CD4-positive, alpha-beta memory T cell (primary cell): ENCODE data around the gene SLC37A1. TPM values are rescaled to one million over a fixed set of nuclear protein-coding genes. Genes with fewer than 3 reads are reported as not detected.

ENCODE experiments used
- CTCF ChIA-PET: fragments of 350-600 bp; sonication (Branson Sonifier 250); formaldehyde crosslinking; loops from one replicate; lab custom pipeline; 2021; ENCODE audit warnings: inconsistent platforms; ENCODE audit not compliant: partially characterized antibody; lab: Charles Lee
- POLR2A ChIA-PET: fragments of 350-600 bp; sonication (Branson Sonifier 250); formaldehyde crosslinking; loops from one replicate; lab custom pipeline; 2021; ENCODE audit not compliant: partially characterized antibody; lab: Charles Lee
- DNase-seq, 5 donors: peaks; one replicate each; pipeline versions ENCODE4 v3.0.0 to v3.0.0-alpha.2; 2020 to 2022; ENCODE audit warnings: mixed read lengths in 1 of 5
- H3K27ac ChIP-seq: one replicate; pipeline ENCODE4 v1.7.0; 2013; ENCODE audit warnings: low read depth, low read length
- H3K27me3 ChIP-seq: 2 replicates; pipeline ENCODE4 v1.7.0; 2013; ENCODE audit warnings: mild to moderate bottlenecking, low read length, moderate library complexity; ENCODE audit not compliant: insufficient read depth
- H3K36me3 ChIP-seq: 2 replicates; pipeline ENCODE4 v1.7.0; 2013; ENCODE audit warnings: mild to moderate bottlenecking, low read length, moderate library complexity; ENCODE audit not compliant: insufficient read depth
- H3K4me1 ChIP-seq: 2 replicates; pipeline ENCODE4 v1.7.0; 2013; ENCODE audit warnings: mild to moderate bottlenecking, low read length, moderate library complexity; ENCODE audit not compliant: insufficient read depth
- H3K4me3 ChIP-seq, 2 donors: one replicate each; pipeline ENCODE4 v1.7.0; 2013; ENCODE audit warnings: low read length in 2 of 2, mild to moderate bottlenecking in 1 of 2
- H3K9me3 ChIP-seq, 2 donors: one replicate each; pipeline ENCODE4 v1.7.0; 2013; ENCODE audit warnings: low read length in 2 of 2, control low read depth in 1 of 2; ENCODE audit not compliant: control insufficient read depth in 1 of 2
- H3K27ac Mint-ChIP-seq, 7 donors: one replicate each; pipeline ENCODE4 v1.8.0; 2020 to 2021; ENCODE audit warnings: mixed read lengths in 7 of 7, mild to moderate bottlenecking in 6 of 7, inconsistent platforms in 3 of 7, moderate library complexity in 3 of 7
- H3K27me3 Mint-ChIP-seq, 2 donors: one replicate each; pipeline ENCODE4 v1.8.0; 2020 to 2021; ENCODE audit warnings: mixed read lengths in 2 of 2
- H3K36me3 Mint-ChIP-seq, 2 donors: one replicate each; pipeline ENCODE4 v1.8.0; 2020 to 2021; ENCODE audit warnings: mixed read lengths in 2 of 2, inconsistent platforms in 1 of 2, mild to moderate bottlenecking in 1 of 2
- H3K4me1 Mint-ChIP-seq, 4 donors: one replicate each; pipeline ENCODE4 v1.8.0; 2020 to 2021; ENCODE audit warnings: mixed read lengths in 4 of 4, mild to moderate bottlenecking in 1 of 4
- H3K4me3 Mint-ChIP-seq, 8 donors: one replicate each; pipeline ENCODE4 v1.8.0; 2020 to 2021; ENCODE audit warnings: mixed read lengths in 8 of 8, mild to moderate bottlenecking in 7 of 8, moderate library complexity in 6 of 8, inconsistent platforms in 3 of 8
- H3K9me3 Mint-ChIP-seq, 8 donors: one replicate each; pipeline ENCODE4 v1.8.0; 2020 to 2021; ENCODE audit warnings: mixed read lengths in 8 of 8, mild to moderate bottlenecking in 5 of 8, inconsistent platforms in 3 of 8, moderate library complexity in 1 of 8
- intact Hi-C: fragments of 100-400 bp; cut with micrococcal nuclease; formaldehyde crosslinking; loops from one replicate; pipeline ENCODE4 v1.15.1; 2023
- polyA plus RNA-seq, 2 donors: library from polyadenylated mRNA; unstranded; fragments of 300-500 nt; fragmentation: Illumina TruSeq; gene quantifications; one replicate each; pipeline ENCODE4 v1.2.3, GENCODE V29; 2021
- total RNA-seq, 2 experiments: library from RNA; stranded (reverse); gene quantifications; one replicate each; pipeline ENCODE4 v1.2.3, GENCODE V29; 2021

SLC37A1 gene
- total and polyA plus RNA-seq, 4 experiments from 2014 or later, result 4.7 to 18.5 (median 12.6) TPM

- H3K9me3 Mint-ChIP-seq, result peaks cover 0 to 14% (median 7%) of the 10 kb centered on the region in 8 donors
- no peak overlapping the region for H3K4me3 Mint-ChIP-seq
- intact Hi-C loops, result no loop called here
- Histone ChIP-seq H3K4me1 (no peaks in the 10 kb centered on the region), H3K27me3 (no peaks in the 10 kb centered on the region), H3K4me3 (no peak overlapping the region), H3K9me3 (no peaks in the 10 kb centered on the region), H3K27ac (no peak overlapping the region), H3K36me3 (no peaks in the 10 kb centered on the region)
- H3K36me3 Mint-ChIP-seq, result peaks cover 22 to 30% of the 10 kb centered on the region in 2 donors
- CTCF ChIA-PET, result no interaction called here
- POLR2A ChIA-PET, result no interaction called here
- DNase-seq, result no peak
- H3K27ac Mint-ChIP-seq, result no peak overlapping the region
- H3K27me3 Mint-ChIP-seq, result no peaks in the 10 kb centered on the region
- peaks cover 0 to 1% (median 0%) of the 10 kb centered on the region in 4 donors for H3K4me1 Mint-ChIP-seq
Observed at GRCh38 chr21:42580076-42580792, 66.6 kb downstream of the SLC37A1 start.

GRCh38 chr21:42580793-42581321 is 67.2 kb downstream of the SLC37A1 start:
- H3K4me3 ChIP-seq, result no peak overlapping the region
- intact Hi-C loops, result no loop called here
- no peak overlapping the region for H3K27ac ChIP-seq
- peaks cover 19 to 24% of the 10 kb centered on the region in 2 donors for H3K36me3 Mint-ChIP-seq
- CTCF ChIA-PET, result no interaction called here
- no peak overlapping the region for H3K4me3 Mint-ChIP-seq
- H3K27me3 ChIP-seq, result no peaks in the 10 kb centered on the region
- POLR2A ChIA-PET, result no interaction called here
- peaks cover 0 to 11% (median 6%) of the 10 kb centered on the region in 8 donors for H3K9me3 Mint-ChIP-seq
- H3K4me1 Mint-ChIP-seq, result peaks cover 0 to 1% (median 0%) of the 10 kb centered on the region in 4 donors
- H3K9me3 ChIP-seq, result no peaks in the 10 kb centered on the region
- no peaks in the 10 kb centered on the region for H3K27me3 Mint-ChIP-seq
- DNase-seq, result no peak
- H3K27ac Mint-ChIP-seq, result no peak overlapping the region
- no peaks in the 10 kb centered on the region for H3K4me1 ChIP-seq
- no peaks in the 10 kb centered on the region for H3K36me3 ChIP-seq

GRCh38 chr21:42581336-42581992 is 67.8 kb downstream of the SLC37A1 start:
- H3K27me3 ChIP-seq, result no peaks in the 10 kb centered on the region
- H3K9me3 ChIP-seq, result no peaks in the 10 kb centered on the region
- Mint-ChIP-seq H3K4me1 (peaks cover 0 to 1% (median 0%) of the 10 kb centered on the region in 4 donors), H3K27ac (no peak overlapping the region), H3K36me3 (peaks cover 14 to 18% of the 10 kb centered on the region in 2 donors), H3K9me3 (peaks cover 0 to 6% (median 4%) of the 10 kb centered on the region in 8 donors), H3K4me3 (no peak overlapping the region), H3K27me3 (no peaks in the 10 kb centered on the region)
- H3K36me3 ChIP-seq, result no peaks in the 10 kb centered on the region
- H3K27ac ChIP-seq, result no peak overlapping the region
- intact Hi-C loops, result no loop called here
- no peak for DNase-seq
- H3K4me1 ChIP-seq, result no peaks in the 10 kb centered on the region
- CTCF ChIA-PET, result interaction anchor here (2.9 kb wide), 1 partner anchor 11 kb away, joined by 7 read pairs; no protein-coding TSS in a partner anchor
- no peak overlapping the region for H3K4me3 ChIP-seq
- POLR2A ChIA-PET, result no interaction called here

GRCh38 chr21:42581993-42582786 is 68.5 kb downstream of the SLC37A1 start:
- Mint-ChIP-seq H3K27ac (peak overlapping the region in 1 of 7 donors; percentile 21), H3K9me3 (no peaks in the 10 kb centered on the region), H3K4me1 (peaks cover 0 to 1% (median 0%) of the 10 kb centered on the region in 4 donors), H3K36me3 (peaks cover 9 to 13% of the 10 kb centered on the region in 2 donors), H3K27me3 (no peaks in the 10 kb centered on the region), H3K4me3 (no peak overlapping the region)
- POLR2A ChIA-PET, result no interaction called here
- Histone ChIP-seq H3K27me3 (no peaks in the 10 kb centered on the region), H3K27ac (no peak overlapping the region), H3K4me3 (no peak overlapping the region), H3K4me1 (no peaks in the 10 kb centered on the region), H3K36me3 (no peaks in the 10 kb centered on the region), H3K9me3 (no peaks in the 10 kb centered on the region)
- no peak for DNase-seq
- intact Hi-C loops, result no loop called here
- CTCF ChIA-PET, result interaction anchor here (2.9 kb wide), 1 partner anchor 11 kb away, joined by 7 read pairs; no protein-coding TSS in a partner anchor

GRCh38 chr21:42582787-42583476 is 69.3 kb downstream of the SLC37A1 start:
- Mint-ChIP-seq H3K4me3 (no peak overlapping the region), H3K27ac (peak overlapping the region in 2 of 7 donors; percentile 21 to 41), H3K9me3 (no peaks in the 10 kb centered on the region), H3K27me3 (no peaks in the 10 kb centered on the region), H3K4me1 (peaks cover 0 to 1% (median 0%) of the 10 kb centered on the region in 4 donors), H3K36me3 (peaks cover 3 to 6% of the 10 kb centered on the region in 2 donors)
- Histone ChIP-seq H3K4me3 (no peak overlapping the region), H3K27ac (no peak overlapping the region), H3K9me3 (no peaks in the 10 kb centered on the region), H3K36me3 (no peaks in the 10 kb centered on the region), H3K4me1 (no peaks in the 10 kb centered on the region), H3K27me3 (no peaks in the 10 kb centered on the region)
- POLR2A ChIA-PET, result no interaction called here
- no peak for DNase-seq
- CTCF ChIA-PET, result interaction anchor here (2.9 kb wide), 1 partner anchor 10 kb away, joined by 7 read pairs; no protein-coding TSS in a partner anchor
- intact Hi-C loops, result no loop called here

DNA sequence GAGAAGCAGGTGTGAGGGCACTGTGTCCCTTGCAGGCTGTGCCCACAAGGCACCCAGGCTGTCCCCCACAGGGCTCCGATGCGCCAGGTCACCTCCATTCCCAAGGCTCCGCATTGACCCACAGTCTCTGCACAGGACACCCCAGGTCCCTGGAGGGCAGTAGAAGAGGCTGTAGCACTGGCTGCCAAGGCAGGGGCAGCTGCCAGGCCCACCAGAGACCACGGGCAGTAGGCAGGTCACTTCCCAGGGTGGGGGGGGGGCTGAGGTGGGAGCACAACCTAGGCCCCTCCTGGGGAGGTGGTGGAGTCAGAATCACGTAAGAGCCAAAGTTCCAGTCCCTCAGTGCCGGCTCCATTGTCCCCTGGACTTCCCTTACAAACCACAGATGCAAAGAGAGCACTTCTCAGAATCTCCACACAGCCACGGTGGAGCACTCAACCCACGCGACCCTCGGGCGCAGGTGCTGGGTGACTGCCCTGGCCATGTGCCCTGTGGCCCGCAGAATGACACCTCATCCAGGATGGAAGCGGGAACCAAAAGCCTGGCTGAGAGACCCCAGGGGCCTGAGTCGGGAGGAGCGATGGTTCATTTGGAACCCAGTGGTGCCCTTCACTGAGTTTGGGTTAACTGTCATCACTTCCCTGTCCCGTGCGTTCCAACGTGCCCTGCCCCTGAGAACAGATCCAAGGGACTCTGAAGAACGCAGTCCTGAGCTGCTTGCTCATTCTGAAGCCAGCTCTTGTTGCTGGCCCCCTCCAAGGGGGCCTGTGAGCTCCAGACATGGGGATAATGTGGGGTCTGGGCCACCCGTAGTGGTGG is 70.0 kb downstream of the SLC37A1 start:
- H3K4me1 ChIP-seq, result no peaks in the 10 kb centered on the region
- H3K27ac Mint-ChIP-seq, result no peak overlapping the region
- H3K27ac ChIP-seq, result no peak overlapping the region
- H3K27me3 ChIP-seq, result no peaks in the 10 kb centered on the region
- no peaks in the 10 kb centered on the region for H3K36me3 Mint-ChIP-seq
- no peaks in the 10 kb centered on the region for H3K27me3 Mint-ChIP-seq
- no peaks in the 10 kb centered on the region for H3K4me1 Mint-ChIP-seq
- H3K4me3 Mint-ChIP-seq, result no peak overlapping the region
- H3K4me3 ChIP-seq, result no peak overlapping the region
- intact Hi-C loops, result no loop called here
- DNase-seq, result no peak
- no peaks in the 10 kb centered on the region for H3K9me3 Mint-ChIP-seq
- CTCF ChIA-PET, result interaction anchor here (2.9 kb wide), 1 partner anchor 9 kb away, joined by 7 read pairs; no protein-coding TSS in a partner anchor
- no peaks in the 10 kb centered on the region for H3K36me3 ChIP-seq
- no peaks in the 10 kb centered on the region for H3K9me3 ChIP-seq
- POLR2A ChIA-PET, result no interaction called here
